ENCODE results near the gene HSPBP1. TPM values are rescaled to one million over a fixed set of nuclear protein-coding genes. Genes with fewer than 3 reads are reported as not detected.

The HSPBP1 gene
- 102 TPM for polyA plus RNA-seq (2012; ENCODE audit: insufficient read length, low read depth)

- TF ChIP-seq FOXP2 (optimal IDR thresholded peaks at IDR 0.05; ENCODE audit: borderline replicate concordance, extremely low read depth, extremely low read length, insufficient read depth) = peak; percentile 72
- no peak; the same call in 1 of the 2 replicates for TF ChIP-seq POLR2AphosphoS5 (IDR thresholded peaks at IDR 0.05; ENCODE audit: low read depth, low read length)
- 0 out of 4 replicates have a peak, but pooled peaks have one; percentile 9 to 38 for TF ChIP-seq REST (IDR thresholded peaks at IDR 0.05; ENCODE audit: insufficient read depth in 1 of 2, low read depth in 2 of 2, low read length in 2 of 2)
- no peak for TF ChIP-seq TAF1 (IDR thresholded peaks at IDR 0.05; ENCODE audit: borderline replicate concordance, insufficient read depth, low read length)
- peak; percentile 67; the same call in 1 of the 2 replicates for TF ChIP-seq SIN3A (IDR thresholded peaks at IDR 0.05; ENCODE audit: borderline replicate concordance, insufficient read depth, low read length)
These were observed at the start of gene HSPBP1 for GRCh38 chr19:55279770-55280643. HSPBP1 (minus strand) TSS chr19:55280110; CDS start chr19:55279608, 502 bp downstream.

GRCh38 chr19:55325172-55325571, 45.3 kb upstream of the HSPBP1 start, which contains the start of gene TMEM150B:
TMEM150B (minus strand) TSS chr19:55325341; CDS start chr19:55321036, 4,305 bp downstream.
- no peak for TF ChIP-seq TAF1 (IDR thresholded peaks at IDR 0.05; ENCODE audit: borderline replicate concordance, insufficient read depth, low read length)
- TF ChIP-seq FOXP2 (optimal IDR thresholded peaks at IDR 0.05; ENCODE audit: borderline replicate concordance, extremely low read depth, extremely low read length, insufficient read depth) = no peak
- TF ChIP-seq SIN3A (IDR thresholded peaks at IDR 0.05; ENCODE audit: borderline replicate concordance, insufficient read depth, low read length) = no peak
- TF ChIP-seq POLR2AphosphoS5 (IDR thresholded peaks at IDR 0.05; ENCODE audit: low read depth, low read length) = no peak
- no peak for TF ChIP-seq REST (IDR thresholded peaks at IDR 0.05; ENCODE audit: insufficient read depth in 1 of 2, low read depth in 2 of 2, low read length in 2 of 2)

GRCh38 chr19:55324662-55325061, 44.8 kb upstream of the HSPBP1 start:
- TF ChIP-seq REST (IDR thresholded peaks at IDR 0.05; ENCODE audit: insufficient read depth in 1 of 2, low read depth in 2 of 2, low read length in 2 of 2) (no peak), TAF1 (IDR thresholded peaks at IDR 0.05; ENCODE audit: borderline replicate concordance, insufficient read depth, low read length) (no peak), SIN3A (IDR thresholded peaks at IDR 0.05; ENCODE audit: borderline replicate concordance, insufficient read depth, low read length) (no peak), FOXP2 (optimal IDR thresholded peaks at IDR 0.05; ENCODE audit: borderline replicate concordance, extremely low read depth, extremely low read length, insufficient read depth) (no peak), POLR2AphosphoS5 (IDR thresholded peaks at IDR 0.05; ENCODE audit: low read depth, low read length) (no peak)

- TF ChIP-seq FOXP2 (optimal IDR thresholded peaks at IDR 0.05; ENCODE audit: borderline replicate concordance, extremely low read depth, extremely low read length, insufficient read depth) (no peak), SIN3A (IDR thresholded peaks at IDR 0.05; ENCODE audit: borderline replicate concordance, insufficient read depth, low read length) (no peak), POLR2AphosphoS5 (IDR thresholded peaks at IDR 0.05; ENCODE audit: low read depth, low read length) (no peak), REST (IDR thresholded peaks at IDR 0.05; ENCODE audit: insufficient read depth in 1 of 2, low read depth in 2 of 2, low read length in 2 of 2) (no peak), TAF1 (IDR thresholded peaks at IDR 0.05; ENCODE audit: borderline replicate concordance, insufficient read depth, low read length) (no peak)
These were observed 42.4 kb upstream of the HSPBP1 start for GRCh38 chr19:55322204-55322885.
